ENCODE results near the gene MYH10.
"Not testable (repeated sequence)": the region's sequence is repeated elsewhere in the genome, so short reads cannot be mapped to it uniquely, and the experiment has no call there.

The MYH10 gene

DNA sequence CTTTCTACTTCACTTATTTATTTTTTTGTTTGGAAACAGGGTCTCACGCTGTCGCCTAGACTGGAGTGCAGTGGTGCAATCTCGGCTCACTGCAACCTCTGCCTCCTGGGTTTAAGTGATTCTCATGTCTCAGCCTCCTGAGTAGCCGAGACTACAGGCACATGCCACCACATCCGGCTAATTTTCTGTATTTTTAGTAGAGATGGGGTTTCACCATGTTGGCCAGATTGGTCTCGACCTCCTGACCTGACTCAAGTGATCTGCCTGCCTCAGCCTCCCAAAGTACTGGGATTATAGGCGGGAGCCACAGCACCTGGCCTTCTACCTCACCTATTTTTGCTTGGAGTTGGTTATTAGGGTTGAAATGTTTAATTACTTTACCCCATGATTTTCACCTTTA lies 90.5 kb downstream of the MYH10 start:
- not testable (repeated sequence) for H3K4me1 ChIP-seq (ENCODE audit: control insufficient read depth in 1 of 2, insufficient read depth in 2 of 2, low read length in 2 of 2); H3K4me3 ChIP-seq (ENCODE audit: low read depth in 1 of 2, low read length in 2 of 2); H3K9me3 ChIP-seq (ENCODE audit: control insufficient read depth in 1 of 2, low read length in 2 of 2); H3K27ac ChIP-seq (ENCODE audit: low read length); H3K27me3 ChIP-seq (ENCODE audit: low read depth, low read length)
- H3K36me3 ChIP-seq (ENCODE audit: control insufficient read depth in 1 of 2, insufficient read depth in 2 of 2, low read length in 2 of 2): peaks cover 0 to 25% of the 10 kb centered on the region in 2 donors

- no peak overlapping the region for H3K27ac ChIP-seq (ENCODE audit: low read length)
- H3K36me3 ChIP-seq (ENCODE audit: control insufficient read depth in 1 of 2, insufficient read depth in 2 of 2, low read length in 2 of 2): peaks cover 0 to 27% of the 10 kb centered on the region in 2 donors
- no peak overlapping the region for H3K4me3 ChIP-seq (ENCODE audit: low read depth in 1 of 2, low read length in 2 of 2)
- no peaks in the 10 kb centered on the region for H3K9me3 ChIP-seq (ENCODE audit: control insufficient read depth in 1 of 2, low read length in 2 of 2)
- H3K4me1 ChIP-seq (ENCODE audit: control insufficient read depth in 1 of 2, insufficient read depth in 2 of 2, low read length in 2 of 2): no peaks in the 10 kb centered on the region
- no peaks in the 10 kb centered on the region for H3K27me3 ChIP-seq (ENCODE audit: low read depth, low read length)
Observed at GRCh38 chr17:8537734-8538133, 92.8 kb downstream of the MYH10 start.

GRCh38 chr17:8534498-8535188 lies 95.9 kb downstream of the MYH10 start:
- Histone ChIP-seq H3K27me3 (ENCODE audit: low read depth, low read length) (no peaks in the 10 kb centered on the region), H3K4me1 (ENCODE audit: control insufficient read depth in 1 of 2, insufficient read depth in 2 of 2, low read length in 2 of 2) (no peaks in the 10 kb centered on the region), H3K27ac (ENCODE audit: low read length) (no peak overlapping the region), H3K9me3 (ENCODE audit: control insufficient read depth in 1 of 2, low read length in 2 of 2) (no peaks in the 10 kb centered on the region), H3K36me3 (ENCODE audit: control insufficient read depth in 1 of 2, insufficient read depth in 2 of 2, low read length in 2 of 2) (peaks cover 0 to 17% of the 10 kb centered on the region in 2 donors), H3K4me3 (ENCODE audit: low read depth in 1 of 2, low read length in 2 of 2) (no peak overlapping the region)

- no peak overlapping the region for H3K27ac ChIP-seq (ENCODE audit: low read length)
- no peaks in the 10 kb centered on the region for H3K27me3 ChIP-seq (ENCODE audit: low read depth, low read length)
- H3K9me3 ChIP-seq (ENCODE audit: control insufficient read depth in 1 of 2, low read length in 2 of 2): no peaks in the 10 kb centered on the region
- no peak overlapping the region for H3K4me3 ChIP-seq (ENCODE audit: low read depth in 1 of 2, low read length in 2 of 2)
- H3K36me3 ChIP-seq (ENCODE audit: control insufficient read depth in 1 of 2, insufficient read depth in 2 of 2, low read length in 2 of 2): peaks cover 0 to 17% of the 10 kb centered on the region in 2 donors
- H3K4me1 ChIP-seq (ENCODE audit: control insufficient read depth in 1 of 2, insufficient read depth in 2 of 2, low read length in 2 of 2): no peaks in the 10 kb centered on the region
Observed at GRCh38 chr17:8532021-8532420, 98.5 kb downstream of the MYH10 start.

GRCh38 chr17:8522577-8522976 lies 107.9 kb downstream of the MYH10 start:
- peaks cover 12 to 21% of the 10 kb centered on the region in 2 donors for H3K36me3 ChIP-seq (ENCODE audit: control insufficient read depth in 1 of 2, insufficient read depth in 2 of 2, low read length in 2 of 2)
- no peaks in the 10 kb centered on the region for H3K9me3 ChIP-seq (ENCODE audit: control insufficient read depth in 1 of 2, low read length in 2 of 2)
- H3K4me3 ChIP-seq (ENCODE audit: low read depth in 1 of 2, low read length in 2 of 2): no peak overlapping the region
- H3K27me3 ChIP-seq (ENCODE audit: low read depth, low read length): no peaks in the 10 kb centered on the region
- no peak overlapping the region for H3K27ac ChIP-seq (ENCODE audit: low read length)
- no peaks in the 10 kb centered on the region for H3K4me1 ChIP-seq (ENCODE audit: control insufficient read depth in 1 of 2, insufficient read depth in 2 of 2, low read length in 2 of 2)

DNA sequence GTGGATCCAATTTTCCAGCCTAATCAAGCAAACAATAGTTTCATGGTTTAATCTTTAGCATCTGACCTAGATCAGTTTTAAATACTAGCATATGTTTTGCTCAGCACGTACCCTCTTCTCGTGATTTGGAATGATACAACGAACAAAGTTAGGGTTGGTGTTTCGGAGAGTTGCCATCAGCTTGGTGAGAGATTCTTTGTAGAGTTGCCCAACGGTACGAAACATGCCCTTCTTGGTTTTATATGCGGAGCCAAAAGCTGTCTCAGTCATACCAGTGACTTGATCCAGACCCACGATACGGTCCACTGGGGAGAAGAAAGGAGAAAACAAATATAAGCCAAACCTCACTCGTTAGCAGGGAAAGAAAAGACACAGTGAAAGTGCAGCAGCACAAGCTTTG lies 109.5 kb downstream of the MYH10 start:
- peaks cover 14 to 32% of the 10 kb centered on the region in 2 donors for H3K36me3 ChIP-seq (ENCODE audit: control insufficient read depth in 1 of 2, insufficient read depth in 2 of 2, low read length in 2 of 2)
- H3K4me3 ChIP-seq (ENCODE audit: low read depth in 1 of 2, low read length in 2 of 2): no peak overlapping the region
- no peaks in the 10 kb centered on the region for H3K4me1 ChIP-seq (ENCODE audit: control insufficient read depth in 1 of 2, insufficient read depth in 2 of 2, low read length in 2 of 2)
- H3K27me3 ChIP-seq (ENCODE audit: low read depth, low read length): no peaks in the 10 kb centered on the region
- no peak overlapping the region for H3K27ac ChIP-seq (ENCODE audit: low read length)
- no peaks in the 10 kb centered on the region for H3K9me3 ChIP-seq (ENCODE audit: control insufficient read depth in 1 of 2, low read length in 2 of 2)

DNA sequence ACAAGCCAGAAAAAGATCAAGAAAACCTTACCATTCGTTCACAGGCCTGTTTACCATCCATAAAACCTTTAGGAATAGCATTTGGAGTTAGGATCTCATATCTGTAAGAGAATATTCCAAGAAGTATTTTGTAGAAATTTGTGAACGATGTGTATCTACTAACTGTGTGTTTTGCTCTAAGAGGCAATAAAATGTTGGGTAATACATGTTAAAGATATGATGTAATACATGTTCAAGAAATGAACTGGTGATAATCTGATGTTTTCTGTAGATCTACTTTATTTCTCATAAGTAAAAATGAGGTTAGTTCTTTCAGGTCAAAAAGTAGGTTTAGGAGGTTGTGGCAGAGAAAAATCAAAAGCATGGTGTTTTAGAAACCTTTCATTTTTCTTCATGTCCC lies 111.7 kb downstream of the MYH10 start:
- Histone ChIP-seq H3K4me1 (ENCODE audit: control insufficient read depth in 1 of 2, insufficient read depth in 2 of 2, low read length in 2 of 2) (no peaks in the 10 kb centered on the region), H3K27ac (ENCODE audit: low read length) (no peak overlapping the region), H3K27me3 (ENCODE audit: low read depth, low read length) (no peaks in the 10 kb centered on the region), H3K4me3 (ENCODE audit: low read depth in 1 of 2, low read length in 2 of 2) (no peak overlapping the region), H3K9me3 (ENCODE audit: control insufficient read depth in 1 of 2, low read length in 2 of 2) (no peaks in the 10 kb centered on the region), H3K36me3 (ENCODE audit: control insufficient read depth in 1 of 2, insufficient read depth in 2 of 2, low read length in 2 of 2) (peaks cover 14 to 42% of the 10 kb centered on the region in 2 donors)

DNA sequence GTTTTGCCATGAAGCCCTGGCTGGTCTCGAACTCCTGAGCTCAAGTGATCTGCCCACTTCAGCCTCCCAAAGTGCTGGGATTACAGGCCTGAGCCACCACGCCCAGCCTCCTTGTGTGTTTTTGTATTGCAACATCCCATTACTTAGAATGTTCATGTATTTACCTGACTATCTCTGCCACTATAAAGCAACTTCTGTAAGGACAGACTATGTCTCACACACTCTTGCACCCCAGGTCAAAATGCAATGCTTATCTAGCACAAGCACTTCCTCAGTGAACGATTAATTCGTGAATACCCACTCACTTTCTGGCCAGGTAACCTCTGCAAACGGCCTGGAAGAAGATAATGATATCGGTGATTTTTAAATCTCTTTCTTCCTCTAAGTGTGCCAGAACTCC lies 112.2 kb downstream of the MYH10 start:
- Histone ChIP-seq H3K9me3 (ENCODE audit: control insufficient read depth in 1 of 2, low read length in 2 of 2) (no peaks in the 10 kb centered on the region), H3K4me3 (ENCODE audit: low read depth in 1 of 2, low read length in 2 of 2) (no peak overlapping the region), H3K27me3 (ENCODE audit: low read depth, low read length) (no peaks in the 10 kb centered on the region), H3K27ac (ENCODE audit: low read length) (no peak overlapping the region), H3K36me3 (ENCODE audit: control insufficient read depth in 1 of 2, insufficient read depth in 2 of 2, low read length in 2 of 2) (peaks cover 14 to 47% of the 10 kb centered on the region in 2 donors), H3K4me1 (ENCODE audit: control insufficient read depth in 1 of 2, insufficient read depth in 2 of 2, low read length in 2 of 2) (no peaks in the 10 kb centered on the region)

DNA sequence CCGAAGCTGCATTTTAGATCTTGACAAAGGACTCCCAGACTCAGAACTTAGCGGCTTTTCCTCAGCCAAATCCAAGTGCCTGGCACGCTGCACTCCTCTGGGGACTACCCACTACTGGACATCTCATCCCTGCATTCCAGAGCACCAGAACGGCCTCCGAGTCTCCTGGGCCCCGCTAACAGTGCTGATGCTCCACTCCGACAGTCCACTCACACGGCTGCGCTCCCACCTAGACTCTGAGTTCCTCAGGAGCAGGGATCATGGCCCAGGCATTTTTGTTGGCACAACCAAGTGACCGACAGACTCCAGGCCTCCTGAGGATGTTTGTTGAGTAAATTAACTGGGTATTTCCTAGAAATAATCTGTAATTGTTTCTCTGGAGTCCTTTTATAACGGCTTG lies 115.7 kb downstream of the MYH10 start:
- Histone ChIP-seq H3K36me3 (ENCODE audit: control insufficient read depth in 1 of 2, insufficient read depth in 2 of 2, low read length in 2 of 2) (peaks cover 19 to 54% of the 10 kb centered on the region in 2 donors), H3K4me3 (ENCODE audit: low read depth in 1 of 2, low read length in 2 of 2) (no peak overlapping the region), H3K27me3 (ENCODE audit: low read depth, low read length) (no peaks in the 10 kb centered on the region), H3K4me1 (ENCODE audit: control insufficient read depth in 1 of 2, insufficient read depth in 2 of 2, low read length in 2 of 2) (no peaks in the 10 kb centered on the region), H3K9me3 (ENCODE audit: control insufficient read depth in 1 of 2, low read length in 2 of 2) (no peaks in the 10 kb centered on the region), H3K27ac (ENCODE audit: low read length) (no peak overlapping the region)

- no peak overlapping the region for H3K4me3 ChIP-seq (ENCODE audit: low read depth in 1 of 2, low read length in 2 of 2)
- no peaks in the 10 kb centered on the region for H3K4me1 ChIP-seq (ENCODE audit: control insufficient read depth in 1 of 2, insufficient read depth in 2 of 2, low read length in 2 of 2)
- H3K9me3 ChIP-seq (ENCODE audit: control insufficient read depth in 1 of 2, low read length in 2 of 2): no peaks in the 10 kb centered on the region
- H3K36me3 ChIP-seq (ENCODE audit: control insufficient read depth in 1 of 2, insufficient read depth in 2 of 2, low read length in 2 of 2): peaks cover 8 to 34% of the 10 kb centered on the region in 2 donors
- H3K27ac ChIP-seq (ENCODE audit: low read length): no peak overlapping the region
- no peaks in the 10 kb centered on the region for H3K27me3 ChIP-seq (ENCODE audit: low read depth, low read length)
Observed at GRCh38 chr17:8506145-8506544, 124.4 kb downstream of the MYH10 start.

DNA sequence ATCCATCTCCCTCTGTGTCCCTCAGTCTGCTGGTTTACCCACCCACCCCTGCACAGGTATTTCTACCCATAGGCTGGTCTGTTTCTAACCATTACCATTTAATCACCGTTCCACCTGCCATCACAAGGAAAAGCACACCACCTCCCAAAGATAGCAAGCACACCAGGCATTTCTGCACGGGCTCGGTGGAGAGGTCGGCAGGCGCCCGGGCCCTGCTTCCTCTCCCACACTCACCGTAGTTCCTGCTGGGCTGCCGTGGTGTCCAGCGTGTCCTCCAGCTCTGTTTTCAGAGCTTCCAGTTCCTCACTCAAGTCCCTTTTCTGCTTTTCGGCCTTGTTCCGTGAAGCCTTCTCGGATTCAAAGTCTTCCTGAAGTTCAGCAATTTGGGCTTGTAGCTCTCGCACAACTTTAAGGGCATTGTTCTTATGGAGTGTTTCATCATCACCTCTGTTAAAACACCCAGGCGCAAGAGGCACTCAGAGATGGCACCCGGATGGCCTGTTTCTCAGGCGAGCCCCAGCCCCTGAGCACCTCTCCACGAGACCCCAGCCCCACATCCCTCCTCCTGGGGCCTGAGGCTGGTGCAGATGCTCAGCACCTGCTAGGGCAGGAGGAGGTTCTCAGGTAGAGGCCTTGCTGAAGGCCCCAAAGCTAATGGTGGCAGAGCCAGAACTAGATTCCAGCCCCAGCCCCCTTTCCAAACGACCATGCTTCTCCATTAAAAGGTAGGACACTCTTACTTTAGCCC lies 125.9 kb downstream of the MYH10 start:
- no peaks in the 10 kb centered on the region for H3K4me1 ChIP-seq (ENCODE audit: control insufficient read depth in 1 of 2, insufficient read depth in 2 of 2, low read length in 2 of 2)
- H3K36me3 ChIP-seq (ENCODE audit: control insufficient read depth in 1 of 2, insufficient read depth in 2 of 2, low read length in 2 of 2): peaks cover 16 to 46% of the 10 kb centered on the region in 2 donors
- H3K4me3 ChIP-seq (ENCODE audit: low read depth in 1 of 2, low read length in 2 of 2): no peak overlapping the region
- no peak overlapping the region for H3K27ac ChIP-seq (ENCODE audit: low read length)
- H3K9me3 ChIP-seq (ENCODE audit: control insufficient read depth in 1 of 2, low read length in 2 of 2): no peaks in the 10 kb centered on the region
- no peaks in the 10 kb centered on the region for H3K27me3 ChIP-seq (ENCODE audit: low read depth, low read length)
